Uterus (tissue), 4 donors: Measurements from ENCODE around the gene ZNF710. TPM values are rescaled to one million over a fixed set of nuclear protein-coding genes. Genes with fewer than 3 reads are reported as not detected.

ENCODE experiments used
- DNase-seq, 2 donors: peaks; one replicate each; pipeline ENCODE4 v3.0.0-alpha.2; 2019 to 2020
- H3K27ac ChIP-seq, 2 donors: fragments of 200-600 bp; sonication (generic); 1 replicate in 1 of 2; 2 replicates in 1 of 2; pipeline ENCODE4 v1.5.1; 2016 to 2018
- H3K27me3 ChIP-seq, 2 donors: fragments of 200-600 bp; sonication (generic); one replicate each; pipeline ENCODE4 v1.5.1; 2018 to 2019; ENCODE audit warnings: control low read depth in 1 of 2
- H3K36me3 ChIP-seq, 2 donors: fragments of 200-600 bp; sonication (generic); one replicate each; pipeline ENCODE4 v1.5.1; 2019; ENCODE audit warnings: control low read depth in 1 of 2
- H3K4me1 ChIP-seq, 2 donors: fragments of 200-600 bp; sonication (generic); one replicate each; pipeline ENCODE4 v1.5.1; 2018 to 2019; ENCODE audit warnings: control low read depth in 1 of 2
- H3K4me3 ChIP-seq, 2 donors: fragments of 200-600 bp; sonication (generic); 1 replicate in 1 of 2; 2 replicates in 1 of 2; pipeline ENCODE4 v1.5.1; 2018 to 2019; ENCODE audit warnings: mild to moderate bottlenecking in 1 of 2
- H3K9me3 ChIP-seq, 2 donors: fragments of 200-600 bp; sonication (generic); one replicate each; pipeline ENCODE4 v1.5.1; 2019; ENCODE audit warnings: control low read depth in 1 of 2
- POLR2A ChIP-seq, 2 donors: fragments of 450-650 bp; IDR thresholded peaks; one replicate each; pipeline ENCODE4 v1.6.1; 2016; ENCODE audit warnings: antibody characterized with exemption in 2 of 2, mild to moderate bottlenecking in 1 of 2, moderate library complexity in 1 of 2
- intact Hi-C: fragments of 100-400 bp; cut with DNase I; formaldehyde crosslinking; loops from one replicate; pipeline ENCODE4 v1.15.1; 2023; ENCODE audit warnings: low total_unique reads
- total RNA-seq, 4 donors: library from RNA; depleted of rRNA in 3 of 4; stranded (reverse); fragments of >200 nt in 3 of 4; gene quantifications; one replicate each; pipeline versions ENCODE4 v1.1.0 to v1.2.4, GENCODE V29; 2014 to 2023
- TF ChIP-seq, protein P1 (sequence below), 4 experiments: fragments of 200-600 bp in 2 of 4; fragments of 450-650 bp in 2 of 4; sonication (generic) in 2 of 4; IDR thresholded peaks; one replicate each; pipeline ENCODE4 v1.5.1; 2016 to 2019; ENCODE audit warnings: antibody characterized with exemption in 4 of 4, mild to moderate bottlenecking in 2 of 4, moderate library complexity in 1 of 4
- donor health status: DM: yes; HTN: yes; CAD: no.

The ZNF710 gene
- total RNA-seq, 4 donors from 2014 or later = 2.3 to 22.2 (median 8.4) TPM

DNA sequence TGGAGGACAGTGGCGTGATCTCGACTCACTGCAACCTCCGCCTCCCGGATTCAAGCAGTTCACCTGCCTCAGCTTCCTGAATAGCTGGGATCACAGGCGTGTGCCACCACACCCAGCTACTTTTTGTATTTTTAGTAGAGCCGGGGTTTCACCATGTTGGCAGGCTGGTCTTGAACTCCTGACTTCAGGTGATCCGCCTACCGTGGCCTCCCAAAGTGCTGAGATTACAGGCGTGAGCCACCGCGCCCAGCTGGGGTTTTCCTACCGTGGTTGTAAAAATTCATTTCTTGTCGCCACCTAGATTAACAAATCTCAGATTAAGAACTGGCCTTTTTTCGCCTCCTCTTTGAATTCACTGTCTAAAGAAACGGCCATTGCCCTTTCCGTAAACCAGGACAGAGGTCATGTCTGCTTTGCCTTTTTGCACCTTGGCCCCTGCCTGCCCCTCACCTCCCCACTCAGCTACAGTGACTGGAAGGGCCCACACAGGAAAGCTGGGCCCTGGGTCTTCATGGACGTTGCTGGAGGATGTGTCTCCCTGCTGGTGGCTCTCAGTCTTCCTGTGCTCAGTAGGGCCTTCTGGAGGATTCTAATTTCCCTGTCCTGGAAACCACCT lies 17.2 kb downstream of the ZNF710 start:
- H3K27me3 ChIP-seq = no peaks in the 10 kb centered on the region
- no peak overlapping the region for H3K27ac ChIP-seq
- no peak for TF ChIP-seq POLR2A (IDR thresholded peaks at IDR 0.05)
- TF ChIP-seq, protein P1, sequence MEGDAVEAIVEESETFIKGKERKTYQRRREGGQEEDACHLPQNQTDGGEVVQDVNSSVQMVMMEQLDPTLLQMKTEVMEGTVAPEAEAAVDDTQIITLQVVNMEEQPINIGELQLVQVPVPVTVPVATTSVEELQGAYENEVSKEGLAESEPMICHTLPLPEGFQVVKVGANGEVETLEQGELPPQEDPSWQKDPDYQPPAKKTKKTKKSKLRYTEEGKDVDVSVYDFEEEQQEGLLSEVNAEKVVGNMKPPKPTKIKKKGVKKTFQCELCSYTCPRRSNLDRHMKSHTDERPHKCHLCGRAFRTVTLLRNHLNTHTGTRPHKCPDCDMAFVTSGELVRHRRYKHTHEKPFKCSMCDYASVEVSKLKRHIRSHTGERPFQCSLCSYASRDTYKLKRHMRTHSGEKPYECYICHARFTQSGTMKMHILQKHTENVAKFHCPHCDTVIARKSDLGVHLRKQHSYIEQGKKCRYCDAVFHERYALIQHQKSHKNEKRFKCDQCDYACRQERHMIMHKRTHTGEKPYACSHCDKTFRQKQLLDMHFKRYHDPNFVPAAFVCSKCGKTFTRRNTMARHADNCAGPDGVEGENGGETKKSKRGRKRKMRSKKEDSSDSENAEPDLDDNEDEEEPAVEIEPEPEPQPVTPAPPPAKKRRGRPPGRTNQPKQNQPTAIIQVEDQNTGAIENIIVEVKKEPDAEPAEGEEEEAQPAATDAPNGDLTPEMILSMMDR (IDR thresholded peaks at IDR 0.05) = no peak
- H3K9me3 ChIP-seq = no peaks in the 10 kb centered on the region
- H3K4me1 ChIP-seq = no peaks in the 10 kb centered on the region
- intact Hi-C loops = no loop called here
- DNase-seq = no peak
- no peak overlapping the region for H3K4me3 ChIP-seq
- H3K36me3 ChIP-seq = no peaks in the 10 kb centered on the region

DNA sequence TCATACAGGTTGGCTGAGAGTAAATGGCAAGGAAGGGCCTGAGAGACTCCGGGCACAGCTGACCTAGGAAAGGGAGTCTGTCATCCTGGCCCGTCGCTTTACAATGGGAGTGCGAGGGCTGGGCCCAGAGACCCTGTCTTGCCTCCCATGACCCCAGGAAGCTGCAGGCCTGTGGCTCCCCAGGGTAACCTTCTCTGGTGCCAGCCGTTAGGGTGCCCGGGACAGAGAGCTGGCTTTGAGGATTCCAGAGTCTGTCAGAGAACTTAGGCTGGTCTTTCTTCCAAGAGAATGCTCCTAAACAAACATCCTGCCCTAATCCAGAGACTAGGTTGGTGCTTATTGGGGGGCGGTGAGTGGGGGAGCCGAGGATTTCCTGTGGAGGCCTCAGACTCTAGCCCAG lies 18.5 kb downstream of the ZNF710 start:
- Histone ChIP-seq H3K36me3 (no peaks in the 10 kb centered on the region), H3K27me3 (no peaks in the 10 kb centered on the region), H3K4me3 (no peak overlapping the region), H3K4me1 (no peaks in the 10 kb centered on the region), H3K9me3 (no peaks in the 10 kb centered on the region), H3K27ac (peak overlapping the region in 1 of 2 donors; percentile 39)
- no peak for TF ChIP-seq POLR2A (IDR thresholded peaks at IDR 0.05)
- TF ChIP-seq, protein P1 (IDR thresholded peaks at IDR 0.05) = no peak
- no peak for DNase-seq
- intact Hi-C loops = no loop called here

DNA sequence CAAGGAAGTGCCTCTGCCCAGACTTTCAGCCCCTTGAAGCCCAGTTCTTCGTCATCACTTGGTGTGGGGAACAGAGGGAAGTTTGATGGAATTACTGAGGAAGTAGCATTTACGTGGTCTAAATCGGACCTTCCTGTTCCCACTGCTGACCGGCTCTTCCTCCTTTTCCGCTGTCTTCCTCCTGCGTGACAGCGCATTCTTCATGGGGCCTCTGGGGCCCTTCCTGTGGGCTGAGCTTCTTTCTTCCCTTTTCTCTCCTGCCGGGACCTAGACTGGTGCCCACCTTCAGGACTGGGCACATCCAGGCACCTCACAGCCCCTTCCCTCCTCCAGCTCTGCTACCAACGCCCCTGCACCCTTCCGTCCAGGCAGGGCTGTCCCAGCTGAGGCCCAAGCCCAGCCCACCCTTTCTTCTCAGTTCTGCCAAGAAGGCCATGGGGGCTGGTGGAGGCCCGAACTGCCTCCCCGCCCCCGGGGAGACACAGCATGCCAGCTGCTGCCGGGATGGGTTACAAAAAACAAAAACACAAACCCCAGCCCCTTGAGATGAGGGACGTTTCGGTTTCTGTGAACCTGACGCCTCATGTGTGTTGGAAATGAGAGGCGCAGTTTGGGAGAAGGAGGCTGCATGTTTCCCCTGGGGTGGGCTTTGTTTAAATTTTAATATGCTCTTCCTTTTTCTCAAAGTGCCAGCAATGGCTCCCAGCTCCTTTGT lies 19.1 kb downstream of the ZNF710 start:
- Histone ChIP-seq H3K27me3 (no peaks in the 10 kb centered on the region), H3K4me3 (no peak overlapping the region), H3K36me3 (no peaks in the 10 kb centered on the region), H3K4me1 (no peaks in the 10 kb centered on the region), H3K9me3 (no peaks in the 10 kb centered on the region), H3K27ac (peak overlapping the region in 1 of 2 donors; percentile 39)
- intact Hi-C loops = no loop called here
- no peak for DNase-seq
- TF ChIP-seq, protein P1 (IDR thresholded peaks at IDR 0.05) = no peak
- TF ChIP-seq POLR2A (IDR thresholded peaks at IDR 0.05) = no peak

DNA sequence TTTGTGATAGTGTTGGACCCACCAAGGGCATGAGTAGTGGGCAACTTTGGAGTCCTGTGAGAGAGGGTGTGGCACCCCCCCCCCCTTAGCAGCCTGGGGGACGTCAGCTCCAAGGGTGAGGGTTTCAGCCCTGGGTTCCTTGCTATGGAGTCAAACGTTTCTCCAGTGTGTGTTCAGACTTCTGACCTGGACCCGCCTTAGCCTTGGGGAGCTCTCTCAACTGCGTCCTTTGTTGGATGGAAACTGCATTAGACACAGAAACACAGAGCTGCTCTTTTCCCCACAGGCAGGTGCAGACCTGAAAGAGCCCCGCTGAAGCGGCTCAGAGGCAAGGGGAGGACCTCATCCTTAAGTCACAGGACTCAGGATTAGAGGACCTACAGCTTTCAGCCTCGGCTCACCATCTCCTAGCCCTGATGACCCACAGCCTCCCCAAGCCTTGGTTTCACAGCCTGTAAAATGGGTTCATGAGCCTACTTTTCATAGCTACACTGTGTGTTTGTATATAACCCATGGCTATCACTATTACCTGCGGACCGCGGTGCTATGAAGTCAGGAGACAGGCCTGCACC lies 19.9 kb downstream of the ZNF710 start:
- H3K27ac ChIP-seq = no peak overlapping the region
- intact Hi-C loops = no loop called here
- H3K9me3 ChIP-seq = no peaks in the 10 kb centered on the region
- no peaks in the 10 kb centered on the region for H3K4me1 ChIP-seq
- H3K27me3 ChIP-seq = no peaks in the 10 kb centered on the region
- H3K4me3 ChIP-seq = no peak overlapping the region
- no peak for TF ChIP-seq POLR2A (IDR thresholded peaks at IDR 0.05)
- TF ChIP-seq, protein P1 (IDR thresholded peaks at IDR 0.05) = no peak
- no peaks in the 10 kb centered on the region for H3K36me3 ChIP-seq
- no peak for DNase-seq

DNA sequence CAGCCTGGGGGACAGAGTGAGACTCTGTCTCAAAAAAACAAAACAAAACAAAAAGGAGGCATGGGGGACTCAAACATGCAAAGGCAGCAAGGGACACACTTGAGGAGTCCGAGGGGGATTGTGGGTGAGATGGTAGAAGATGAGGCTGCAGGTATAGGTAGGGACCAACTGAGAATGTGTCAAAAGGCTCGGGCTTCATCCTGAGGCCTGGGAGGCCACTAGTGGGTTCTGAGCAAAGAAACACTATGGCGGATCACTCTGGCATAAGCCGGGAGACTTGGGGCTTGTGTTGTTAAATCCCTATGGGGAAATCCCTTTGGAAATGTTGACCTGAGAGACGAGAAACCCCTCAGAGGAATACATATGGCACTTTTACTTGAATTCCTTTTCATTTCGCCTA lies 21.2 kb downstream of the ZNF710 start:
- TF ChIP-seq, protein P1 (IDR thresholded peaks at IDR 0.05) = no peak
- no peak overlapping the region for H3K4me3 ChIP-seq
- no peak overlapping the region for H3K27ac ChIP-seq
- H3K36me3 ChIP-seq = no peaks in the 10 kb centered on the region
- H3K9me3 ChIP-seq = no peaks in the 10 kb centered on the region
- no peaks in the 10 kb centered on the region for H3K4me1 ChIP-seq
- no peaks in the 10 kb centered on the region for H3K27me3 ChIP-seq
- intact Hi-C loops = no loop called here
- DNase-seq = no peak
